Medulla oblongata (tissue), 1 donor: ENCODE results near the gene TLX3.
A peak's percentile ranks its signal among the peaks of the same experiment; 100 is the strongest.
"Not testable (repeated sequence)": the region's sequence is repeated elsewhere in the genome, so short reads cannot be mapped to it uniquely, and the experiment has no call there.

Source experiments
- DNase-seq: peaks from one replicate; pipeline ENCODE4 v3.0.0-alpha.2; 2015; ENCODE audit errors: extremely low spot score

Gene TLX3

GRCh38 chr5:171323806-171324632 is 15.0 kb downstream of the TLX3 start:
- peak; percentile 9 for DNase-seq

- DNase-seq = no peak
These were observed 21.0 kb downstream of the TLX3 start for GRCh38 chr5:171330021-171330420.

GRCh38 chr5:171335616-171336015 is 26.6 kb downstream of the TLX3 start:
- no peak for DNase-seq

- peak; percentile 66 for DNase-seq
These were observed 27.6 kb downstream of the TLX3 start for GRCh38 chr5:171336521-171337209.

GRCh38 chr5:171337210-171337569 is 28.1 kb downstream of the TLX3 start:
- DNase-seq = no peak

GRCh38 chr5:171340042-171340441 is 31.0 kb downstream of the TLX3 start:
- no peak for DNase-seq

- no peak for DNase-seq
These were observed 31.4 kb downstream of the TLX3 start for GRCh38 chr5:171340491-171340890.

GRCh38 chr5:171342362-171343111 is 33.5 kb downstream of the TLX3 start:
- DNase-seq = peak; percentile 73

- no peak for DNase-seq
These were observed 36.0 kb downstream of the TLX3 start for GRCh38 chr5:171344936-171345608.

- DNase-seq = no peak
These were observed 42.6 kb downstream of the TLX3 start for GRCh38 chr5:171351536-171352073.

- no peak for DNase-seq
These were observed 46.3 kb downstream of the TLX3 start for GRCh38 chr5:171355302-171355724.

GRCh38 chr5:171357843-171358242 is 48.8 kb downstream of the TLX3 start:
- DNase-seq = no peak

GRCh38 chr5:171361151-171361550 is 52.1 kb downstream of the TLX3 start:
- not testable (repeated sequence) for DNase-seq
